GM19351 (cell line): ENCODE results near the gene MEGF6.

Source experiments
- ATAC-seq: cut with Tn5 transposase; IDR thresholded peaks from one replicate; pipeline ENCODE4 v1.9.1; 2021; ENCODE audit warnings: mild to moderate bottlenecking, moderate library complexity; ENCODE audit not compliant: unreplicated experiment

The MEGF6 gene

GRCh38 chr1:3495776-3496745 lies 115.2 kb downstream of the MEGF6 start:
- no peak for ATAC-seq

GRCh38 chr1:3494321-3495308 lies 116.7 kb downstream of the MEGF6 start:
- ATAC-seq = no peak

- no peak for ATAC-seq
Observed at GRCh38 chr1:3492545-3493246, 118.6 kb downstream of the MEGF6 start.

GRCh38 chr1:3491291-3492246 lies 119.7 kb downstream of the MEGF6 start:
- peak; percentile 87 for ATAC-seq

GRCh38 chr1:3490046-3490745 lies 121.1 kb downstream of the MEGF6 start:
- ATAC-seq = no peak

- ATAC-seq = no peak
Observed at GRCh38 chr1:3488432-3488831, 122.9 kb downstream of the MEGF6 start.

- no peak for ATAC-seq
Observed at GRCh38 chr1:3485016-3485415, 126.3 kb downstream of the MEGF6 start.

- ATAC-seq = no peak
Observed at GRCh38 chr1:3483801-3484444, 127.4 kb downstream of the MEGF6 start.

GRCh38 chr1:3483380-3483779 lies 127.9 kb downstream of the MEGF6 start:
- ATAC-seq = no peak

GRCh38 chr1:3482378-3482849 lies 128.9 kb downstream of the MEGF6 start:
- ATAC-seq = no peak

GRCh38 chr1:3481836-3482375 lies 129.4 kb downstream of the MEGF6 start:
- ATAC-seq = no peak

GRCh38 chr1:3481046-3481445 lies 130.3 kb downstream of the MEGF6 start:
- no peak for ATAC-seq

- no peak for ATAC-seq
Observed at GRCh38 chr1:3480369-3480719, 131.0 kb downstream of the MEGF6 start.

- no peak for ATAC-seq
Observed at GRCh38 chr1:3479511-3480368, 131.6 kb downstream of the MEGF6 start.

GRCh38 chr1:3478187-3478586 lies 133.1 kb downstream of the MEGF6 start:
- no peak for ATAC-seq

- no peak for ATAC-seq
Observed at GRCh38 chr1:3477241-3477995, 133.9 kb downstream of the MEGF6 start.

- ATAC-seq = no peak
Observed at GRCh38 chr1:3476666-3477065, 134.6 kb downstream of the MEGF6 start.
